ES-I3 (cell line): ENCODE measurements around the gene CROCC2.

Experiments used
- H3K36me3 ChIP-seq: 2 replicates; pipeline ENCODE4 v1.6.1; 2013; ENCODE audit warnings: mild to moderate bottlenecking, low read length, control low read depth, moderate library complexity; ENCODE audit not compliant: insufficient read depth
- H3K4me1 ChIP-seq: 2 replicates; pipeline ENCODE4 v1.6.1; 2013; ENCODE audit warnings: mild to moderate bottlenecking, control low read depth, low read length; ENCODE audit not compliant: insufficient read depth
- H3K9ac ChIP-seq: 2 replicates; pipeline ENCODE4 v1.6.1; 2013; ENCODE audit warnings: low read depth, mild to moderate bottlenecking, low read length, moderate library complexity
- H3K9me3 ChIP-seq: 2 replicates; pipeline ENCODE4 v1.6.1; 2013; ENCODE audit warnings: mild to moderate bottlenecking, low read length, moderate library complexity; ENCODE audit not compliant: control insufficient read depth, insufficient read depth

The CROCC2 gene

GRCh38 chr2:240933966-240934700 is 28.0 kb downstream of the CROCC2 start:
- Histone ChIP-seq H3K4me1 (no peaks in the 10 kb centered on the region), H3K36me3 (no peaks in the 10 kb centered on the region), H3K9ac (no peak overlapping the region), H3K9me3 (0 out of 2 replicates have a peak, but pooled peaks cover 4% of the 10 kb centered on the region)

GRCh38 chr2:240934701-240935102 is 28.6 kb downstream of the CROCC2 start:
- Histone ChIP-seq H3K4me1 (no peaks in the 10 kb centered on the region), H3K36me3 (no peaks in the 10 kb centered on the region), H3K9ac (no peak overlapping the region), H3K9me3 (0 out of 2 replicates have a peak, but pooled peaks cover 4% of the 10 kb centered on the region)

GRCh38 chr2:240935103-240935876 is 29.2 kb downstream of the CROCC2 start:
- Histone ChIP-seq H3K36me3 (no peaks in the 10 kb centered on the region), H3K9me3 (0 out of 2 replicates have a peak, but pooled peaks cover 4% of the 10 kb centered on the region), H3K4me1 (no peaks in the 10 kb centered on the region), H3K9ac (no peak overlapping the region)

- H3K9me3 ChIP-seq: 0 out of 2 replicates have a peak, but pooled peaks cover 4% of the 10 kb centered on the region
- no peaks in the 10 kb centered on the region for H3K36me3 ChIP-seq
- H3K9ac ChIP-seq: no peak overlapping the region
- H3K4me1 ChIP-seq: no peaks in the 10 kb centered on the region
These were observed 30.0 kb downstream of the CROCC2 start for GRCh38 chr2:240936106-240936505.

GRCh38 chr2:240946046-240946445 is 39.9 kb downstream of the CROCC2 start:
- Histone ChIP-seq H3K9ac (no peak overlapping the region), H3K36me3 (no peaks in the 10 kb centered on the region), H3K4me1 (no peaks in the 10 kb centered on the region), H3K9me3 (no peaks in the 10 kb centered on the region)

- no peak overlapping the region for H3K9ac ChIP-seq
- H3K36me3 ChIP-seq: no peaks in the 10 kb centered on the region
- no peaks in the 10 kb centered on the region for H3K9me3 ChIP-seq
- H3K4me1 ChIP-seq: no peaks in the 10 kb centered on the region
These were observed 40.5 kb downstream of the CROCC2 start for GRCh38 chr2:240946654-240947053.

- Histone ChIP-seq H3K9ac (no peak overlapping the region), H3K36me3 (no peaks in the 10 kb centered on the region), H3K4me1 (no peaks in the 10 kb centered on the region), H3K9me3 (no peaks in the 10 kb centered on the region)
These were observed 41.0 kb downstream of the CROCC2 start for GRCh38 chr2:240947176-240947575.

GRCh38 chr2:240947607-240948006 is 41.5 kb downstream of the CROCC2 start:
- no peaks in the 10 kb centered on the region for H3K9me3 ChIP-seq
- no peak overlapping the region for H3K9ac ChIP-seq
- H3K4me1 ChIP-seq: no peaks in the 10 kb centered on the region
- H3K36me3 ChIP-seq: no peaks in the 10 kb centered on the region

GRCh38 chr2:240948086-240948485 is 42.0 kb downstream of the CROCC2 start:
- no peaks in the 10 kb centered on the region for H3K9me3 ChIP-seq
- H3K9ac ChIP-seq: no peak overlapping the region
- no peaks in the 10 kb centered on the region for H3K4me1 ChIP-seq
- no peaks in the 10 kb centered on the region for H3K36me3 ChIP-seq

- Histone ChIP-seq H3K4me1 (peaks cover 2% of the 10 kb centered on the region; the same call in 1 of the 2 replicates), H3K36me3 (no peaks in the 10 kb centered on the region), H3K9me3 (no peaks in the 10 kb centered on the region), H3K9ac (no peak overlapping the region)
These were observed 43.0 kb downstream of the CROCC2 start for GRCh38 chr2:240948905-240949790.

- H3K36me3 ChIP-seq: no peaks in the 10 kb centered on the region
- H3K9me3 ChIP-seq: no peaks in the 10 kb centered on the region
- H3K9ac ChIP-seq: no peak overlapping the region
- H3K4me1 ChIP-seq: peaks cover 11% of the 10 kb centered on the region
These were observed 43.9 kb downstream of the CROCC2 start for GRCh38 chr2:240949791-240950705.

- H3K9me3 ChIP-seq: no peaks in the 10 kb centered on the region
- H3K4me1 ChIP-seq: peaks cover 13% of the 10 kb centered on the region
- H3K9ac ChIP-seq: no peak overlapping the region
- H3K36me3 ChIP-seq: no peaks in the 10 kb centered on the region
These were observed 45.0 kb downstream of the CROCC2 start for GRCh38 chr2:240951045-240951594.

GRCh38 chr2:240952496-240953246 is 46.5 kb downstream of the CROCC2 start:
- Histone ChIP-seq H3K4me1 (peaks cover 13% of the 10 kb centered on the region), H3K9me3 (no peaks in the 10 kb centered on the region), H3K36me3 (no peaks in the 10 kb centered on the region), H3K9ac (no peak overlapping the region)
